ENCODE results near the gene BRF1. TPM values are rescaled to one million over a fixed set of nuclear protein-coding genes. Genes with fewer than 3 reads are reported as not detected.
A peak's percentile ranks its signal among the peaks of the same experiment; 100 is the strongest.

Gene BRF1
- total RNA-seq, 4 donors from 2014 or later: 77.6 to 114 (median 99.5) TPM

GRCh38 chr14:105268736-105269354, 32.0 kb downstream of the BRF1 start:
- no peak for DNase-seq (ENCODE audit: low spot score in 2 of 2)
- WGBS, 2 donors: 87 to 88% methylated on average over 18 of the region's 18 CpGs
- Histone ChIP-seq H3K4me1 (peaks cover 0 to 6% (median 0%) of the 10 kb centered on the region in 4 donors), H3K9me3 (no peaks in the 10 kb centered on the region), H3K27me3 (no peaks in the 10 kb centered on the region), H3K4me3 (no peak overlapping the region), H3K36me3 (peaks cover 0 to 62% (median 0%) of the 10 kb centered on the region in 3 donors), H3K27ac (peak overlapping the region in 1 of 4 donors; percentile 2)
- TF ChIP-seq POLR2A (IDR thresholded peaks at IDR 0.05) (no peak), CTCF (IDR thresholded peaks at IDR 0.05) (no peak), EP300 (IDR thresholded peaks at IDR 0.05) (no peak)

- 71 to 79% methylated on average over 19 to 21 of the region's 21 CpGs for WGBS, 2 donors
- peak overlapping the region in 1 of 4 donors; percentile 2 for H3K27ac ChIP-seq
- no peaks in the 10 kb centered on the region for H3K9me3 ChIP-seq
- peaks cover 0 to 69% (median 0%) of the 10 kb centered on the region in 3 donors for H3K36me3 ChIP-seq
- DNase-seq (ENCODE audit: low spot score in 2 of 2): no peak
- TF ChIP-seq EP300 (IDR thresholded peaks at IDR 0.05) (no peak), POLR2A (IDR thresholded peaks at IDR 0.05) (no peak), CTCF (IDR thresholded peaks at IDR 0.05) (no peak)
- no peaks in the 10 kb centered on the region for H3K27me3 ChIP-seq
- peaks cover 0 to 6% (median 0%) of the 10 kb centered on the region in 4 donors for H3K4me1 ChIP-seq
- no peak overlapping the region for H3K4me3 ChIP-seq
Observed at GRCh38 chr14:105267820-105268548, 32.8 kb downstream of the BRF1 start.

GRCh38 chr14:105261781-105262180, 39.0 kb downstream of the BRF1 start:
- Histone ChIP-seq H3K4me1 (no peaks in the 10 kb centered on the region), H3K36me3 (peaks cover 0 to 60% (median 0%) of the 10 kb centered on the region in 3 donors), H3K27ac (no peak overlapping the region), H3K9me3 (no peaks in the 10 kb centered on the region), H3K27me3 (no peaks in the 10 kb centered on the region), H3K4me3 (no peak overlapping the region)
- TF ChIP-seq EP300 (IDR thresholded peaks at IDR 0.05): no peak
- TF ChIP-seq POLR2A (IDR thresholded peaks at IDR 0.05): no peak
- TF ChIP-seq CTCF (IDR thresholded peaks at IDR 0.05): no peak
- no peak for DNase-seq (ENCODE audit: low spot score in 2 of 2)
- 91 to 94% methylated on average over 12 to 15 of the region's 20 CpGs for WGBS, 2 donors

GRCh38 chr14:105260959-105261358, 39.8 kb downstream of the BRF1 start:
- no peaks in the 10 kb centered on the region for H3K27me3 ChIP-seq

More at GRCh38 chr14:105260959-105261358, 39.8 kb downstream of the BRF1 start:
- H3K4me3 ChIP-seq: no peak overlapping the region
- no peak overlapping the region for H3K27ac ChIP-seq
- H3K36me3 ChIP-seq: peaks cover 0 to 60% (median 0%) of the 10 kb centered on the region in 3 donors
- 67 to 74% methylated on average over 11 of the region's 12 CpGs for WGBS, 2 donors
- TF ChIP-seq EP300 (IDR thresholded peaks at IDR 0.05): no peak
- no peak for TF ChIP-seq POLR2A (IDR thresholded peaks at IDR 0.05)
- TF ChIP-seq CTCF (IDR thresholded peaks at IDR 0.05): no peak
- no peak for DNase-seq (ENCODE audit: low spot score in 2 of 2)
- no peaks in the 10 kb centered on the region for H3K9me3 ChIP-seq
- no peaks in the 10 kb centered on the region for H3K4me1 ChIP-seq
